HL-60 (cell line): Measurements from ENCODE around the gene DUOXA2.
"Not testable (repeated sequence)": the region's sequence is repeated elsewhere in the genome, so short reads cannot be mapped to it uniquely, and the experiment has no call there.

ENCODE experiments used
- DNase-seq, 2 experiments: peaks; one replicate each; pipeline ENCODE4 v3.0.0-alpha.2; 2010 to 2020; ENCODE audit warnings: low read depth in 1 of 2, low spot score in 1 of 2
- H3K27ac ChIP-seq: fragments of 250-450 bp; sonication (Bioruptor Pico); replicated peaks from 2 replicates; pipeline ENCODE4 v1.5.1; 2020; ENCODE audit warnings: mild to moderate bottlenecking, moderate library complexity
- H3K27me3 ChIP-seq: fragments of 250-450 bp; sonication (Bioruptor Pico); 2 replicates; pipeline ENCODE4 v1.5.1; 2021; ENCODE audit warnings: mild to moderate bottlenecking, moderate library complexity; ENCODE audit not compliant: insufficient read depth, poor library complexity, severe bottlenecking
- H3K4me3 ChIP-seq: replicated peaks from 2 replicates; pipeline ENCODE4 v1.5.1; 2011; ENCODE audit warnings: mild to moderate bottlenecking, control low read depth, low read length; ENCODE audit not compliant: insufficient read depth
- CTCF ChIP-seq: IDR thresholded peaks from one replicate; pipeline ENCODE4 v1.5.1; 2011; ENCODE audit warnings: low read length, control low read depth, inconsistent platforms; ENCODE audit not compliant: insufficient read depth
- GABPA ChIP-seq: IDR thresholded peaks from 2 replicates; pipeline ENCODE4 v1.6.1; 2012; ENCODE audit warnings: low read depth
- POLR2AphosphoS5 ChIP-seq: IDR thresholded peaks from 2 replicates; pipeline ENCODE4 v1.6.1; 2012; ENCODE audit warnings: low read depth
- REST ChIP-seq: IDR thresholded peaks from 2 replicates; pipeline ENCODE4 v1.6.1; 2012; ENCODE audit warnings: low read depth; ENCODE audit not compliant: insufficient replicate concordance
- SPI1 ChIP-seq: IDR thresholded peaks from 2 replicates; pipeline ENCODE4 v1.6.1; 2012; ENCODE audit warnings: low read depth, mild to moderate bottlenecking, borderline replicate concordance
- long read RNA-seq: library from polyadenylated mRNA; unstranded; transcript quantifications from one replicate; pipeline ENCODE4 v2.0.0, GENCODE V29; 2020

Gene DUOXA2
- long read RNA-seq, partial matches to known transcripts: 0 of 1 reads
- long read RNA-seq, other reads (novel, unspliced or antisense): 1 of 1 reads

GRCh38 chr15:45114076-45114750 lies at the start of gene DUOXA2, which contains the start of gene DUOX2:
DUOXA2 (plus strand) TSS chr15:45114326; CDS start chr15:45114606, 280 bp downstream.
DUOX2 (minus strand) TSS chr15:45114172; CDS start chr15:45113411, 761 bp downstream.
- Histone ChIP-seq H3K27ac (no peak within 1 kb of the TSS), H3K4me3 (no peak within 1 kb of the TSS), H3K27me3 (peaks cover 72% of the 10 kb centered on the region)
- no peak for TF ChIP-seq SPI1
- no peak for TF ChIP-seq CTCF
- TF ChIP-seq REST: no peak
- TF ChIP-seq GABPA: no peak
- TF ChIP-seq POLR2AphosphoS5: no peak
- DNase-seq: no peak

- Histone ChIP-seq H3K27me3 (no peaks in the 10 kb centered on the region), H3K4me3 (no peak overlapping the region), H3K27ac (no peak overlapping the region)
- no peak for DNase-seq
- TF ChIP-seq REST (no peak), POLR2AphosphoS5 (no peak), SPI1 (no peak), GABPA (no peak), CTCF (no peak)
These were observed 49.7 kb upstream of the DUOXA2 start for GRCh38 chr15:45064386-45064785.

- H3K4me3 ChIP-seq, H3K27me3 ChIP-seq, DNase-seq, H3K27ac ChIP-seq: not testable (repeated sequence)
These were observed 44.2 kb upstream of the DUOXA2 start for GRCh38 chr15:45069942-45070360.

- H3K4me3 ChIP-seq, DNase-seq, H3K27ac ChIP-seq, H3K27me3 ChIP-seq: not testable (repeated sequence)
These were observed 40.5 kb upstream of the DUOXA2 start for GRCh38 chr15:45073602-45074001.

- not testable (repeated sequence) for H3K4me3 ChIP-seq, H3K27ac ChIP-seq
These were observed 38.4 kb upstream of the DUOXA2 start for GRCh38 chr15:45075440-45076320.

GRCh38 chr15:45077391-45077790 lies 36.7 kb upstream of the DUOXA2 start:
- DNase-seq, H3K4me3 ChIP-seq, H3K27ac ChIP-seq, H3K27me3 ChIP-seq: not testable (repeated sequence)

More at GRCh38 chr15:45075440-45076320, 38.4 kb upstream of the DUOXA2 start:
- H3K27me3 ChIP-seq, DNase-seq: not testable (repeated sequence)

- not testable (repeated sequence) for DNase-seq, H3K27me3 ChIP-seq, H3K4me3 ChIP-seq, H3K27ac ChIP-seq
These were observed 34.9 kb upstream of the DUOXA2 start for GRCh38 chr15:45079201-45079600.

- not testable (repeated sequence) for DNase-seq, H3K27me3 ChIP-seq, H3K4me3 ChIP-seq, H3K27ac ChIP-seq
These were observed 34.4 kb upstream of the DUOXA2 start for GRCh38 chr15:45079628-45080246.
